Colonic mucosa (tissue), 4 donors: ENCODE data around the gene DUSP19. TPM values are rescaled to one million over a fixed set of nuclear protein-coding genes. Genes with fewer than 3 reads are reported as not detected.

ENCODE experiments used
- DNase-seq: peaks from one replicate; pipeline ENCODE4 v3.0.0-alpha.2; 2020
- H3K27ac ChIP-seq: fragments of 200-600 bp; one replicate; pipeline ENCODE4 v1.8.0; 2021
- H3K27me3 ChIP-seq: fragments of 200-600 bp; one replicate; pipeline ENCODE4 v1.8.0; 2021
- H3K36me3 ChIP-seq: fragments of 200-600 bp; one replicate; pipeline ENCODE4 v1.8.0; 2021
- H3K4me1 ChIP-seq: fragments of 200-600 bp; one replicate; pipeline ENCODE4 v1.8.0; 2021; ENCODE audit warnings: mild to moderate bottlenecking
- H3K4me3 ChIP-seq: fragments of 200-600 bp; one replicate; pipeline ENCODE4 v1.8.0; 2021
- H3K9ac ChIP-seq, 2 donors: one replicate each; pipeline ENCODE4 v1.7.0; 2013; ENCODE audit warnings: control low read depth in 2 of 2, low read depth in 2 of 2, low read length in 2 of 2
- H3K9me3 ChIP-seq: fragments of 200-600 bp; one replicate; pipeline ENCODE4 v1.8.0; 2021
- intact Hi-C: fragments of 100-400 bp; cut with DNase I; formaldehyde crosslinking; loops from one replicate; pipeline ENCODE4 v1.14.1; 2022
- total RNA-seq, 2 donors: library from RNA; stranded (reverse); fragmentation: NEBNext Ultra II Directional in 1 of 2; extraction: Animal tissue kit (Norgen Biotek cat#: 25700) in 1 of 2; gene quantifications; one replicate each; pipeline ENCODE4 v1.2.1, GENCODE V29; 2021
- TF ChIP-seq, protein P1 (sequence below): fragments of 200-600 bp; IDR thresholded peaks from one replicate; pipeline ENCODE4 v1.8.0; 2022; ENCODE audit warnings: antibody characterized with exemption, mild to moderate bottlenecking
- donor health status: healthy.
- donor health status: DM: no; HTN: no; CAD: no.
- donor health status: DM: no; HTN: no; CAD: no.

DUSP19 gene
- total RNA-seq, 2 donors from 2014 or later: 2.0 to 2.5 TPM

DNA sequence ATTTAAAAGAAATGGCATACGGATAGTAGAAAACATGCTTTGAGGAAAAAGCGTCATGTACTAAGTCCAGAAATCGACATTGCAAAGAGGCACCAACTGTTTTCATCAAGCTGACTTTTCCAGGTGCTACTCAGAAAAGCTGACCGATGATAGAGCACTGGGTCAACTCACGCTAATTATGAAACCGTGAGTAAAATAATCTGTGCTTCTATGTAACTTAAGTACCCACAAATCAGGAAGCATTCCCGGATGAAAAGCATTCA is 45.3 kb downstream of the DUSP19 start:
- intact Hi-C loops: loop anchor here (5.0 kb wide), 1 partner anchor 47 kb away; the partner anchor contains the start of gene DUSP19
- H3K9ac ChIP-seq: peak overlapping the region; percentile 57 to 61
- TF ChIP-seq, protein P1, sequence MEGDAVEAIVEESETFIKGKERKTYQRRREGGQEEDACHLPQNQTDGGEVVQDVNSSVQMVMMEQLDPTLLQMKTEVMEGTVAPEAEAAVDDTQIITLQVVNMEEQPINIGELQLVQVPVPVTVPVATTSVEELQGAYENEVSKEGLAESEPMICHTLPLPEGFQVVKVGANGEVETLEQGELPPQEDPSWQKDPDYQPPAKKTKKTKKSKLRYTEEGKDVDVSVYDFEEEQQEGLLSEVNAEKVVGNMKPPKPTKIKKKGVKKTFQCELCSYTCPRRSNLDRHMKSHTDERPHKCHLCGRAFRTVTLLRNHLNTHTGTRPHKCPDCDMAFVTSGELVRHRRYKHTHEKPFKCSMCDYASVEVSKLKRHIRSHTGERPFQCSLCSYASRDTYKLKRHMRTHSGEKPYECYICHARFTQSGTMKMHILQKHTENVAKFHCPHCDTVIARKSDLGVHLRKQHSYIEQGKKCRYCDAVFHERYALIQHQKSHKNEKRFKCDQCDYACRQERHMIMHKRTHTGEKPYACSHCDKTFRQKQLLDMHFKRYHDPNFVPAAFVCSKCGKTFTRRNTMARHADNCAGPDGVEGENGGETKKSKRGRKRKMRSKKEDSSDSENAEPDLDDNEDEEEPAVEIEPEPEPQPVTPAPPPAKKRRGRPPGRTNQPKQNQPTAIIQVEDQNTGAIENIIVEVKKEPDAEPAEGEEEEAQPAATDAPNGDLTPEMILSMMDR: no peak

DNA sequence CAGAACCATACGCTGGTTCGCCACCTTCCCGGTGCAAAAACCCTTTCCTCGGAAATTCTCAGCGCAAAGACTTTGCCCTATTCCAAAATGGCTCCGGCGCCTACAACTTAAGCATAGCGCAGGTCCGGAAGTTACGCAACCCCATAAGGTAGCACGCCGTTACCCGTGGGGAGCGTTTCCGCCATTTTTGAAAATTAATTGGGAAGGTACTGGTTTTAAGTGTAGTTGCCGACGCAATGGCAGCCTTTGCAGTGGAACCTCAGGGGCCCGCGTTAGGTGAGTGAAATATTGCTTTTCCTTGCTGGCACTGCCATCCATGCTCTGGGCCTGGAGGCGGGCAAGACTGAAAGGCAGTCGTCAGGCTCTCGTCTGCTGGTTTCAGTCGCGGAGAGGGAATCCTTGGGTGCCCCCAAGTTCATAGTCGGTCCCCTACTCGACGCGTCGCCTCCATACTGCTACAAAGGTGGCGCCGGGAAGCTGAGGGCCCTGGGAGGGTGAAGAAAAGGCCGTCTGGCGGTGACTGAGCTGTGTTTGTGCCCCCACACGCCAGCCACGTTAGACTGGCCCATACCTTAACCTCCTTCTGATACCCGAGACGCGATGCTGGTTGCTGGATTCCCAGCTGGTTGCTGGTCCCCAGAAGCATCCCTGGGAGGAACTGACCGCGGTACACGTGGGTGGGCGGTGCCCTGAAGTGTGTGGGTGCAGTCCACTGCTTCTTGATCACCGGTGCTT is 45.8 kb downstream of the DUSP19 start, which contains the start of gene NUP35:
TSS of gene NUP35 (plus strand) at position 222 of the 735 bp plus-strand sequence. CDS start at position 237, 15 bp downstream.
- intact Hi-C loops: loop anchor here (5.0 kb wide), 1 partner anchor 47 kb away; the partner anchor contains the start of gene DUSP19
- peak within 1 kb of the TSS; percentile 85 for H3K4me3 ChIP-seq
- peaks cover 8% of the 10 kb centered on the region for H3K4me1 ChIP-seq
- TF ChIP-seq, protein P1: no peak
- peak within 1 kb of the TSS; percentile 57 to 77 for H3K9ac ChIP-seq
- no peaks in the 10 kb centered on the region for H3K9me3 ChIP-seq
- H3K27me3 ChIP-seq: no peaks in the 10 kb centered on the region
- peak within 1 kb of the TSS; percentile 82 for H3K27ac ChIP-seq
- no peaks in the 10 kb centered on the region for H3K36me3 ChIP-seq
- DNase-seq: peak; percentile 92

More for the DNA sequence above, 45.3 kb downstream of the DUSP19 start:
- Histone ChIP-seq H3K27me3 (no peaks in the 10 kb centered on the region), H3K4me3 (peak overlapping the region; percentile 85), H3K36me3 (no peaks in the 10 kb centered on the region), H3K9me3 (no peaks in the 10 kb centered on the region), H3K27ac (peak overlapping the region; percentile 82), H3K4me1 (peaks cover 8% of the 10 kb centered on the region)
- DNase-seq: no peak

DNA sequence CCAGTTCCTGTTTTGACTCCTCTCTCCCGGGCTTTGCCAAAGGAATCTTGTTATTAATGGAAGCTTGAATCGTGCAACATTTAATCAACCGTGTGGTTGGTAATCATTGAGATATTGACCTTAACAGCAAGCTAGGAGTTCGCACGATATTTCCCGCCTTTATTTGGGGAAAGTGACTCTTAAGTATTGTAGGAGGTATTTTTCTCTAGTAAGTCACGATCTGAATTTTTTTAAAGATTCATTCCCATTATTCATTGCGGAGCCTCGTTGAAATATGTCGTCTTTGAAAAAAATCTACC is 46.4 kb downstream of the DUSP19 start:
- no peaks in the 10 kb centered on the region for H3K36me3 ChIP-seq
- intact Hi-C loops: loop anchor here (5.0 kb wide), 1 partner anchor 48 kb away; the partner anchor contains the start of gene DUSP19
- TF ChIP-seq, protein P1: no peak
- no peaks in the 10 kb centered on the region for H3K9me3 ChIP-seq
- H3K9ac ChIP-seq: peak overlapping the region; percentile 57 to 77
- no peak for DNase-seq
- no peaks in the 10 kb centered on the region for H3K27me3 ChIP-seq
- peak overlapping the region; percentile 82 for H3K27ac ChIP-seq
- H3K4me3 ChIP-seq: peak overlapping the region; percentile 85
- H3K4me1 ChIP-seq: peaks cover 8% of the 10 kb centered on the region

DNA sequence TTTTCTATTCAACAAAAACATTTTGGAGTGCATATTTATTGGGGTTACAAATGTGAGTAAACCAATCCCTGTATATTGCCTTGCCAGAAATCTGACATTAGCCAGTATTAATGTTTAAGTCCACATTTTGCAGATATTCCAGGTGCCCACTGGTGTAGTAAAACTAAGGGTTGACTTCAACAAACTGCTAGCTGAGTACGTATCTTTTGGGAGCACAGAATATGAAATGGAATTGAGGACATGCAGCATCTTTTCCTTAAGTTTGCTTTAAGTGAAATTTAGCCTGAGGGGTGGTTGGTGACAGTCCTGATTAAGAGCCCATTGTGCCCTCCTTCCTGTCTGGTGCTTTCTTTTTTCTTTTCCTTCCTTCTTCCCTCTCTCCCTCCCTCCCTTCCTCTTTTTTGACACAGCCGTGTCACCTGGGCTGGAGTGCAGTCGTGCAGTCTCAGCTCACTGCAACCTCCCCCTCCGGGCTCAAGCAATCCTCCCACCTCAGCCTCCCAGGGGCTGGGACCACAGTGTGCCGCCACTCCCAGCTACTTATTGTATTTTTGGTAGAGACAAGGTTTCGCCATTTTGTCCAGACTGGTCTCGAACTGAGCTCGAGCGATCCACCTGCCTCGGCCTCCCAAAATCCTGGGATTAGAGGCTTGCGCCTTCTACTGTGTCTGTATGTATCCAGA is 47.3 kb downstream of the DUSP19 start:
- Histone ChIP-seq H3K9me3 (no peaks in the 10 kb centered on the region), H3K36me3 (no peaks in the 10 kb centered on the region), H3K27me3 (no peaks in the 10 kb centered on the region), H3K27ac (no peak overlapping the region), H3K4me3 (peak overlapping the region; percentile 85), H3K9ac (no peak overlapping the region), H3K4me1 (peaks cover 8% of the 10 kb centered on the region)
- no peak for DNase-seq
- intact Hi-C loops: no loop called here
- TF ChIP-seq, protein P1: no peak

DNA sequence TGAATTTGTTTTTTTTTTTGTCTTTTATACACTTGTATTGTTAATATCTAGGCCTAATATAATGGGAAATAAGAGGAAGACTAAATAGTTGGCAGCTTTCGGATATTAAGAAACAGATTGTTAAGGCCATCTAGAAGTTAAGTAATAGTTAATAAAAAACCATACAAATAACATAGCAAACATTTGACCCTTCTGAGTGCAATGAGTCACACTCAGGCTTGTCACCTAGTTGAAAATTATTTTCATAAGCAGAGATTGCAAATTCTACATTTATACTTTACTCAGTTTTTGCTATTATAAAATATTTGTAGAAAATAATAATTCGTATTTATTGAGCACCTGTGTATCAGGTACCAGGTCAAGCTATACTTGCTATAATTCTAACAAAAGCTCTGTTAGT is 48.1 kb downstream of the DUSP19 start:
- H3K27me3 ChIP-seq: no peaks in the 10 kb centered on the region
- TF ChIP-seq, protein P1: no peak
- H3K9me3 ChIP-seq: no peaks in the 10 kb centered on the region
- H3K27ac ChIP-seq: no peak overlapping the region
- H3K4me3 ChIP-seq: no peak overlapping the region
- intact Hi-C loops: no loop called here
- H3K4me1 ChIP-seq: peaks cover 8% of the 10 kb centered on the region
- H3K9ac ChIP-seq: no peak overlapping the region
- DNase-seq: no peak
- no peaks in the 10 kb centered on the region for H3K36me3 ChIP-seq
